ENCODE data around the gene GJC3.
"Not testable (repeated sequence)": the region's sequence is repeated elsewhere in the genome, so short reads cannot be mapped to it uniquely, and the experiment has no call there.

DNA sequence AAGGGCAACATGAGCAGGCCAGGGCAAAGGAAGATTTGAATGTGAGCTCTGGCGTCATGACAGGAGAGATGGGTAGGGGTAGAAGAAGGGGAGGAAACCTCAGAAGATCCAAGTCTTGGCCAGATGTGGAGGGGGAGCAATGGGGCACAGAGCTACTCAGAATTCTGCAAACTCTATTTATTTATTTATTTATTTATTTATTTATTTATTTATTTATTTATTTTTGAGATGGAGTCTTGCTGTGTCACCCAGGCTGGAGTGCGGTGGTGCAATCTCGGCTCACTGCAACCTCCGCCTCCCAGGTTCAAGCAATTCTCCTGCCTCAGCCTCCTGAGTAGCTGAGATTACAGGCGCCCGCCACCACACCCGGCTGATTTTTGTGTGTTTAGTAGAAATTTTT is 25.2 kb upstream of the GJC3 start:
- TF ChIP-seq, protein P1, sequence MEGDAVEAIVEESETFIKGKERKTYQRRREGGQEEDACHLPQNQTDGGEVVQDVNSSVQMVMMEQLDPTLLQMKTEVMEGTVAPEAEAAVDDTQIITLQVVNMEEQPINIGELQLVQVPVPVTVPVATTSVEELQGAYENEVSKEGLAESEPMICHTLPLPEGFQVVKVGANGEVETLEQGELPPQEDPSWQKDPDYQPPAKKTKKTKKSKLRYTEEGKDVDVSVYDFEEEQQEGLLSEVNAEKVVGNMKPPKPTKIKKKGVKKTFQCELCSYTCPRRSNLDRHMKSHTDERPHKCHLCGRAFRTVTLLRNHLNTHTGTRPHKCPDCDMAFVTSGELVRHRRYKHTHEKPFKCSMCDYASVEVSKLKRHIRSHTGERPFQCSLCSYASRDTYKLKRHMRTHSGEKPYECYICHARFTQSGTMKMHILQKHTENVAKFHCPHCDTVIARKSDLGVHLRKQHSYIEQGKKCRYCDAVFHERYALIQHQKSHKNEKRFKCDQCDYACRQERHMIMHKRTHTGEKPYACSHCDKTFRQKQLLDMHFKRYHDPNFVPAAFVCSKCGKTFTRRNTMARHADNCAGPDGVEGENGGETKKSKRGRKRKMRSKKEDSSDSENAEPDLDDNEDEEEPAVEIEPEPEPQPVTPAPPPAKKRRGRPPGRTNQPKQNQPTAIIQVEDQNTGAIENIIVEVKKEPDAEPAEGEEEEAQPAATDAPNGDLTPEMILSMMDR (IDR thresholded peaks at IDR 0.05) = not testable (repeated sequence)
- TF ChIP-seq POLR2A, POLR2AphosphoS5 (IDR thresholded peaks at IDR 0.05): not testable (repeated sequence)
